GF-D8 (cell line): ENCODE results near the gene TXNDC15.
"Not testable (repeated sequence)": the region's sequence is repeated elsewhere in the genome, so short reads cannot be mapped to it uniquely, and the experiment has no call there.

Experiments
- DNase-seq: peaks from one replicate; lab custom pipeline; 2025; lab: John Stamatoyannopoulos, UW

The TXNDC15 gene

DNA sequence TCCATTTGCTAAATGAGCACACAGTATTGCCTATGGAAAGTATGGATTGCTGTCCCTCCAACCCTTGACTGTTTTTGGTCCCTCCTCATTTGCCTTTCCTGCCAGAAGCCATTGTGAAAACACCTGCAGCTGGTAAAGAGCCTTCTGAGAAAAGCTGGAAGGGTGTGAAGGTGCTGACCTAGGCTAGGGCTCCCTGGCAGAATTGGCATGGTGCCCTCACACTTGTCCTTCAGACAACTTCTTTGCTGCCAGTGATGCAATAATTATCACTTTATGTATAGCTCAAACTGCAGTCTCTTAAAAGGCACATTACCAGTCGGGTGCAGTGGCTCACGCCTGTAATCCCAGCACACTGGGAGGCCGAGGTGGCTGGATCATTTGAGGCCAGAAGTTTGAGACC is 4.2 kb downstream of the TXNDC15 start:
- no peak for DNase-seq

- no peak for DNase-seq
Measured at GRCh38 chr5:134879456-134879855, 5.3 kb downstream of the TXNDC15 start.

GRCh38 chr5:134880937-134881336 is 6.8 kb downstream of the TXNDC15 start:
- not testable (repeated sequence) for DNase-seq

DNA sequence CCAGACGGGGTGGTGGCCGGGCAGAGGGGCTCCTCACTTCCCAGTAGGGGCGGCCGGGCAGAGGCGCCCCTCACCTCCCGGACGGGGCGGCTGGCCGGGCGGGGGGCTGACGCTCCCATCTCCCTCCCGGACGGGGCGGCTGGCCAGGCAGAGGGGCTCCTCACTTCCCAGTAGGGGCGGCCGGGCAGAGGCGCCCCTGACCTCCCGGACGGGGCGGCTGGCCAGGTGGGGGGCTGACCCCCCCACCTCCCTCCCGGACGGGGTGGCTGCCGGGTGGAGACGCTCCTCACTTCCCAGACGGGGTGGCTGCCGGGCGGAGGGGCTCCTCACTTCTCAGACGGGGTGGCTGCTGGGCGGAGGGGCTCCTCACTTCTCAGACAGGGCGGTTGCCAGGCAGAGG is 7.5 kb downstream of the TXNDC15 start:
- DNase-seq: not testable (repeated sequence)

DNA sequence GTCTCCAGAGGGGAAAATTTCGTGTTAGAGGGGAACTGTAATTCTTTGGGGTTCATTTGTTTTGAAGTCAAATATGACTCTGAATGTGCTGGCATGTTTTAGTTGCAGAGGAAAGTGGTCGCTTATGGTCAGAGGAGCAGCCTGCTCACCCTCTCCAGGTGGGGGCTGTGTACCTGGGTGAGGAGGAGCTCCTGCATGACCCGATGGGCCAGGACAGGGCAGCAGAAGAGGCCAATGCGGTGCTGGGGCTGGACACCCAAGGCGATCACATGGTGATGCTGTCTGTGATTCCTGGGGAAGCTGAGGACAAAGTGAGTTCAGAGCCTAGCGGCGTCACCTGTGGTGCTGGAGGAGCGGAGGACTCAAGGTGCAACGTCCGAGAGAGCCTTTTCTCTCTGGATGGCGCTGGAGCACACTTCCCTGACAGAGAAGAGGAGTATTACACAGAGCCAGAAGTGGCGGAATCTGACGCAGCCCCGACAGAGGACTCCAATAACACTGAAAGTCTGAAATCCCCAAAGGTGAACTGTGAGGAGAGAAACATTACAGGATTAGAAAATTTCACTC is 13.5 kb downstream of the TXNDC15 start:
- no peak for DNase-seq

GRCh38 chr5:134889335-134889734 is 15.2 kb downstream of the TXNDC15 start:
- no peak for DNase-seq

DNA sequence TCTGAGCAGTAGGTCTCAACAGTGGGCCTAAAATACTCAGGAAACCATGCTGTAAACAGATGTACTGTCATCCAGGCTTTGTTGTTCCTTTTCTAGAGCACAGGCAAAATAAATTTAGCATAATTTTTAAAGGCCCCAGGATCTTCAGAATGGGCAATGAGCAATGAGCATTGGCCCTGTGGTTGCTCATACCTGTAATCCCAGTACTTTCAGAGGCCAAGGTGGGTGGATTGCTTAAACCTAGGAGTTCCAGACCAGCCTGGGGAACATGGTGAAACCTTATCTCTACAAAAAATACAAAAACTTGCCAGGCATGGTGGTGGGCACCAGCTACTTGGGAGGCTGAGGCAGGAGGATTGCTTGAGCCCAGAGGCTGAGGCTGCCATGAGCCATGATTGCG is 17.3 kb downstream of the TXNDC15 start:
- DNase-seq: no peak

DNA sequence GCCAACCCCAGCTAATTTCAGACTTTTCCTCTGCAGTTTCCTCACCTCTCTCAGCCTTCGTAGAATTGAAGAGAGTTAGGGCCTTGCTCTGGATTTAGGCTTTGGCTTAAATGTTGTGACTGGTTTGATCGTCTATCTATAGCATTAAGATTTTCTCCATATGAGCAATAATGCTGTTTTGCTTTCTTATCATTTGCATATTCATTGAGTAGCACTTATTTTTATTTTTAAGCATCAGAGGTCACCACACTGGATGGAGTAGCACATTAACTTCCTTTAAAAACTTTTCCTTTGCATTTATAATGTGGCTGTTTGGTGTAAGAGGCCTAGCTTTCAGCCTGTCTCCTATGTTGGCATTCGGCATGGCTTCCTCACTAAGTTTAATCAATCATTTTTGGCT is 18.1 kb downstream of the TXNDC15 start:
- no peak for DNase-seq

GRCh38 chr5:134892926-134893325 is 18.8 kb downstream of the TXNDC15 start:
- DNase-seq: no peak

- DNase-seq: no peak
Measured at GRCh38 chr5:134893748-134894505, 19.8 kb downstream of the TXNDC15 start.

DNA sequence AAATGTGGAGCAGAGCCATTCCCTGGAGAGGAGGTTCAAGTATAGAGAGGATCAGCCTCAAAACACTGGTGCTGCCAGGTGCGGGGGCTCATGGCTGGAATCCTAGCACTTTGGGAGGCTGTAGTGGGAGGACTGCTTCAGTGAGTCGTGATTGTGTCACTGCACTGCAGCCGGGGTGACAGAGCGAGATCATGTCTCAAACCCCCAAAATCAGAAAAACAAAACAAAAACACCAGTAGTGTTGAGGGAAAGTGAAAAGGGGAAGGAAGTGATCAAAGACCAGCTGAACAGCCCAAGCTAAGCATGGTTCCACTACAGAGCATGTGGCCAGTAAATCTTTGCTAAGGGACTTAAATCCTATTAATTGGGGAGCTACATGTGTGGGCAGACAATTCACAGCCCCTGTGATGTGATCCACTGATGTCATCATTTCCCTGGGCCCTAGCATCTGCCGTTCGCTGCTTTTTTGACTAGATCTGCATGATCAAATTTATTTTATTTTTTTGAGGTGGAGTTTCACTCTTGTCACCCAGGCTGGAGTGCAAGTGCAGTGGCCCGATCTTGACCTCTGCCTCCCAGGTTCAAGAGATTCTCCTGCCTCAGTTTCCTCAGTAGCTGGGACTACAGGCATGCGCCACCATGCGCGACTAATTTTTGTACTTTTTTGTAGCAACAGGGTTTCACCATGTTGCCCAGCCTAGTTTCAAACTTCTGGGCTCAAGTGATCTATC is 28.1 kb downstream of the TXNDC15 start:
- DNase-seq: peak; percentile 20

GRCh38 chr5:134904610-134905245 is 30.6 kb downstream of the TXNDC15 start, which contains the start of gene PCBD2:
TSS of gene PCBD2 (plus strand) at chr5:134905131. CDS start at chr5:134905140, 9 bp downstream.
- peak; percentile 62 for DNase-seq

DNA sequence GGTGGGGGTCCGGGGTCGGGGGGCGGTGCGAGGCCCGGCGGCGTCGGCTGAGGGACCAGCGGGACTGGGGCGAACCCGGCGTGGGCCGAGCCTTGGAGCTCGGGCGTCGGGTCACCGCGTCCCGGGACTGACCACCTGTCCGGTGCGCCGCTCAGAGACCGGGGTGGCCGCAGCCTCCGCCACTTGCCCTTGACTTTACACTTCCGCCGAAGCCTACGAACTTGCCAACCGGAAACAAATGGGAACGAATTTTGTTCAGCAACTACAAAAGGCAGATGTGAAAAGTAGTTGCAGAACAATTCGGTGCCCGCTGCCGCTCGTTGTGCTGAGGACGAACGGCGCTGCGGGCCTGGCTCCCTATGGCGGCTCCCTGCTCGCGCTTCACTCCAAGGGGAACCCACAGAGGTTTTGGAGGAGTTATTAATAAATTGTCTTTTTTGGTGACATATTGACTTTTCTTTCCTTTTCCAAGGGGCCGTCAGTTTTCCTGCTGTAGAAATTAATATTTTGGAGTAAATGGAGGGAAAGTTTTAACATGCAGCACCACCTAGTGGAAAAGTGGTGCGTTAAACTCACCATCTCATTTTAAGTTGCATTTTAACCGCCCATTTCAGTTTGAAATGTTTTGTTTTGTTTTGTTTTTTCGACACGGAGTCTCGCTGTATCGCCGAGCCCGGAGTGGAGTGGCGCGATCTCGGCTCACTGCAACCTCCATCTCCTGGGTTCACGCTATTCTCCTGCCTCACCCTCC is 31.2 kb downstream of the TXNDC15 start:
- DNase-seq: peak; percentile 11

- DNase-seq: no peak
Measured at GRCh38 chr5:134906811-134907210, 32.6 kb downstream of the TXNDC15 start.

- DNase-seq: not testable (repeated sequence)
Measured at GRCh38 chr5:134910752-134911151, 36.6 kb downstream of the TXNDC15 start.

DNA sequence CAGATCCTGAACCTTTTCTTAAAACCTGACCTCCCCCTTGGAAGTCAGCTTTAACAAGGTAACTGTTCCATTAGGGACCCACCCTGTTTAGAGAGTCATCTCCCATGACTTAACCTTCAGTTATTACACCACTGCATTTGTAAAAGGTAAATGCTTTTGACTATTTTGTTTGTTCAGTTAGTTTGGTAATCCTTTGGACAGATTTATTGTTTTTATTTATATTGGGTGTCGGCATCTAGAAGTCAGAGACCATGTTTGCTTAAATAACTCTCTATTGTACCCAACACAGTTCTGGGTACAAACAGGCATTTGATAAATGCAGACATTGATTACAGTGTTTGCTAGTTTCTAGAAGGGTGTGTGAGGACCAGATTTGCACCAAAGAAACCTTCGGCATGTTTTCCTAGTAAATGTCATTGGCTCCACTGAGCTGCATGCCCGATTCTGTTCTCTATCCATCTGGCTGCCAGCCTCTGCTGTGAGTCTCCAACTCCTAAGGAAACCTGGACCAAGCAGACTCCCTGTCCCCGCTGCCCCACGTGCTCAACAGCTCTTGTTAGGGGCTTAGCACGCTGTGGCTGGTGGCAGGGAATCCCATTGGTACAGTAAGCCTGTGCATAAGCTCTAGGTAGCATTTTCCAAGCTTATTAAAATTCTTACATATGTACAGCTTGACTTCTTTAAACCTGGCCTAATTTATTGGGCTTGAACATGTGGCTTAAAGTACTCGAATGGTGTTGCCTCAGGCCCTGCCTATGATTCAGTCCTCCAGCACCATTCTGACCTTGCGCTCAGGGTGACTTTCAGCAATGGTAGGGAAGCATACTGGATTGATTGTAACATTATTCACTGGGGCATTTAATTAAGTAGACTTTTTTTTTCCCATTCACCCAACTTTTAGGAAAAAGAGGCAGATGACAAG is 37.4 kb downstream of the TXNDC15 start:
- no peak for DNase-seq

DNA sequence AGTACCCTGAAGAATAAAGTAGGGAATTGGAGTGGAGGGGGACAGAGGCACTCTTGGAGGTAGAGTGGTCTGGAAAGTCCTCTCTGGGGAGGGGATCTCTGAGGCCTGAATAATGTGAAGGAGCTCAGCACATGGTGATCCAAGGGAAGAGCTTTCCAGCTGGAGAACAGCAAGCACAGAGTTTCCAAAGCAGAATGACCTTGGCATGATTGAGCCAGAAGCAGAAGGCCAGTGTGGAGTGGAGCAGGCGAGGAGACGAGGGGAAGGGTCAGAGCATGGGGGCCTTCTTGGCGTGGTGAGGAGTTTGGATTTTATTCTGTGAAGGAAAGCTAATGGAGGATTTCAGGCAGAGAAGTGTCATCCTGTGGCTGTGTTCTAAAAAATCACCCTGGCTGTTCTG is 39.1 kb downstream of the TXNDC15 start:
- DNase-seq: no peak

DNA sequence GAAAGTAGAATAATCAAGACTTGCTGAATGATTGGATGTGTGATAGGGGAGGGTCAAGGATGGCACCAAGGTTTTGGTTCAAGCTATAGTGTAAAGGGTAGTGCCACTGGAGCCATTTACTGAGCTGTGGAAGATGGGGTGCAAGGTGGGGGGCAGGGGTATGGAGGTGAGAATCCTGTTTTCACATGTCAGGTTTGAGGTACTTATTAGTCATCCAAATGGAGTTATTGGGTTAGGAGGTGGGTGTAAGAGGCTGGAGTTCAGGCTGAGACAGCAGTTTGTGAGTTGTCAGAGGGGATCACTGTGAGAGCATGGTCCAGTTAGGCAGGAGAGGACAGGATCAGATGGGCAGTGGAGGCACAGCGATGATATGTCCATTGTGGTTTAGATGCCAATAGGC is 39.6 kb downstream of the TXNDC15 start:
- DNase-seq: no peak

GRCh38 chr5:134917070-134917815 is 43.1 kb downstream of the TXNDC15 start:
- DNase-seq: no peak

- DNase-seq: no peak
Measured at GRCh38 chr5:134918861-134919260, 44.7 kb downstream of the TXNDC15 start.
